ENCODE results near the gene USP10. TPM values are rescaled to one million over a fixed set of nuclear protein-coding genes. Genes with fewer than 3 reads are reported as not detected.

USP10 gene
- total and polyA plus RNA-seq, 2 donors (not counting 1 experiment from before 2014, with no cell fraction given) = 48.9 to 134 TPM

DNA sequence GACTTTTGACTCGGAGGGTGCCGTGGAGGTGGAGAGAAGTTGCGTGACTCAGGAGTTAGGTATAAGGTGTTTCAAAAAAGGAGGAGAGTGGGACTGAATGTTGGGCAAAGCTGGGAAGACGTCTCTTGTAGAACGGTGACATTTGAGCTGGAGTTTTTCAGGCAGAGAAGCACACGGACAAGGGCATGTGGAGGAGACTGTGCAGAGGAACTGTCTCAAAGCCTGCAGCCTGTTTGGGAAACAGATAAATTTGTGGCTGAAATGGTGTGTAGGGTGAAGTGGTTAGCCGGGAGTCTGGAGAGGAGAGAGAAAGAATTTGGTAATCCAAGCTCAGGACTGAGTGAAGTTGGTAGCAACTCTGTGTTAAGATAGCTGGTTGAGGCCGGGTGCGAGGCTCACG lies 9.8 kb downstream of the USP10 start:
- ChIA-PET POLR2A (interaction anchor here (0.6 kb wide), 1 partner anchor 21 kb away, joined by 7 read pairs; no protein-coding TSS in a partner anchor), CTCF (interaction anchor here (0.8 to 2.1 kb wide), 4 partner anchors 14 to 203 kb away, joined by 3 to 11 read pairs (median 5); no protein-coding TSS in a partner anchor)
- Histone ChIP-seq H3K4me2 (replicated peaks; ENCODE audit: low read depth, low read length, poor library complexity, severe bottlenecking) (no peak overlapping the region), H4K20me1 (ENCODE audit: control insufficient read depth, insufficient read depth, low read length, poor library complexity, severe bottlenecking) (peaks cover 97% of the 10 kb centered on the region), H3K79me2 (ENCODE audit: control insufficient read depth, insufficient read depth, low read length) (peaks cover 100% of the 10 kb centered on the region), H3K9me3 (ENCODE audit: control extremely low read depth in 1 of 3, control insufficient read depth in 2 of 3, insufficient read depth in 1 of 3, low read length in 2 of 3) (no peaks in the 10 kb centered on the region), H3K27me3 (replicated peaks in 1 of 4; ENCODE audit: control extremely low read depth in 1 of 4, control insufficient read depth in 3 of 4, insufficient read depth in 4 of 4, low read length in 3 of 4) (no peaks in the 10 kb centered on the region), H2AFZ (ENCODE audit: insufficient read depth, low read depth, low read length, poor library complexity, severe bottlenecking) (no peak overlapping the region), H3K36me3 (replicated peaks in 1 of 2; ENCODE audit: control extremely low read depth in 1 of 2, control insufficient read depth in 1 of 2, extremely low read depth in 1 of 2, insufficient read depth in 2 of 2, low read length in 1 of 2) (peaks cover 3 to 15% of the 10 kb centered on the region in 2 experiments), H3K9ac (ENCODE audit: low read length) (no peak overlapping the region), H3K4me3 (ENCODE audit: control extremely low read depth in 1 of 5, extremely low read depth in 1 of 5, insufficient read depth in 1 of 5, low read depth in 2 of 5, low read length in 4 of 5) (no peak overlapping the region), H3K4me1 (ENCODE audit: control insufficient read depth in 2 of 2, insufficient read depth in 2 of 2, low read length in 2 of 2) (peaks cover 33 to 41% of the 10 kb centered on the region in 2 donors), H3K27ac (ENCODE audit: low read length in 2 of 2) (no peak overlapping the region)
- 95% methylated on average over 7 of the region's 10 CpGs for WGBS (ENCODE audit: insufficient coverage)
- H3K4me1 Mint-ChIP-seq = peaks cover 81% of the 10 kb centered on the region
- intact Hi-C loops (cut with micrococcal nuclease) = no loop called here
- H3K27ac Mint-ChIP-seq = peak overlapping the region; percentile 27
- DNase-seq (no peak), ATAC-seq (ENCODE audit: low read depth) (no peak)
- H3K4me3 Mint-ChIP-seq = no peak overlapping the region
- no peaks in the 10 kb centered on the region for H3K9me3 Mint-ChIP-seq (ENCODE audit: insufficient read depth)
- no peak for TF ChIP-seq EZH2 (IDR thresholded peaks at IDR 0.05; ENCODE audit: borderline replicate concordance, insufficient read depth, low read depth, low read length, poor library complexity, severe bottlenecking)
- TF ChIP-seq, protein P1, sequence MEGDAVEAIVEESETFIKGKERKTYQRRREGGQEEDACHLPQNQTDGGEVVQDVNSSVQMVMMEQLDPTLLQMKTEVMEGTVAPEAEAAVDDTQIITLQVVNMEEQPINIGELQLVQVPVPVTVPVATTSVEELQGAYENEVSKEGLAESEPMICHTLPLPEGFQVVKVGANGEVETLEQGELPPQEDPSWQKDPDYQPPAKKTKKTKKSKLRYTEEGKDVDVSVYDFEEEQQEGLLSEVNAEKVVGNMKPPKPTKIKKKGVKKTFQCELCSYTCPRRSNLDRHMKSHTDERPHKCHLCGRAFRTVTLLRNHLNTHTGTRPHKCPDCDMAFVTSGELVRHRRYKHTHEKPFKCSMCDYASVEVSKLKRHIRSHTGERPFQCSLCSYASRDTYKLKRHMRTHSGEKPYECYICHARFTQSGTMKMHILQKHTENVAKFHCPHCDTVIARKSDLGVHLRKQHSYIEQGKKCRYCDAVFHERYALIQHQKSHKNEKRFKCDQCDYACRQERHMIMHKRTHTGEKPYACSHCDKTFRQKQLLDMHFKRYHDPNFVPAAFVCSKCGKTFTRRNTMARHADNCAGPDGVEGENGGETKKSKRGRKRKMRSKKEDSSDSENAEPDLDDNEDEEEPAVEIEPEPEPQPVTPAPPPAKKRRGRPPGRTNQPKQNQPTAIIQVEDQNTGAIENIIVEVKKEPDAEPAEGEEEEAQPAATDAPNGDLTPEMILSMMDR (IDR thresholded peaks at IDR 0.05) = no peak
- no peaks in the 10 kb centered on the region for H3K27me3 Mint-ChIP-seq

- CTCF ChIA-PET = interaction anchor here (0.9 to 3.1 kb wide), 4 partner anchors 13 to 38 kb away, joined by 6 to 18 read pairs (median 8); no protein-coding TSS in a partner anchor
- 88% methylated on average over 8 of the region's 11 CpGs for WGBS (ENCODE audit: insufficient coverage)
- Histone ChIP-seq H4K20me1 (ENCODE audit: control insufficient read depth, insufficient read depth, low read length, poor library complexity, severe bottlenecking) (peaks cover 96% of the 10 kb centered on the region), H3K27ac (ENCODE audit: low read length in 2 of 2) (no peak overlapping the region), H3K4me2 (replicated peaks; ENCODE audit: low read depth, low read length, poor library complexity, severe bottlenecking) (no peak overlapping the region), H3K79me2 (ENCODE audit: control insufficient read depth, insufficient read depth, low read length) (peaks cover 100% of the 10 kb centered on the region), H3K4me1 (ENCODE audit: control insufficient read depth in 2 of 2, insufficient read depth in 2 of 2, low read length in 2 of 2) (peaks cover 31 to 39% of the 10 kb centered on the region in 2 donors), H3K4me3 (ENCODE audit: control extremely low read depth in 1 of 5, extremely low read depth in 1 of 5, insufficient read depth in 1 of 5, low read depth in 2 of 5, low read length in 4 of 5) (no peak overlapping the region), H2AFZ (ENCODE audit: insufficient read depth, low read depth, low read length, poor library complexity, severe bottlenecking) (no peak overlapping the region), H3K9ac (ENCODE audit: low read length) (no peak overlapping the region), H3K9me3 (ENCODE audit: control extremely low read depth in 1 of 3, control insufficient read depth in 2 of 3, insufficient read depth in 1 of 3, low read length in 2 of 3) (no peaks in the 10 kb centered on the region), H3K27me3 (replicated peaks in 1 of 4; ENCODE audit: control extremely low read depth in 1 of 4, control insufficient read depth in 3 of 4, insufficient read depth in 4 of 4, low read length in 3 of 4) (no peaks in the 10 kb centered on the region), H3K36me3 (replicated peaks in 1 of 2; ENCODE audit: control extremely low read depth in 1 of 2, control insufficient read depth in 1 of 2, extremely low read depth in 1 of 2, insufficient read depth in 2 of 2, low read length in 1 of 2) (peaks cover 3 to 12% of the 10 kb centered on the region in 2 experiments)
- Mint-ChIP-seq H3K27ac (no peak overlapping the region), H3K4me3 (no peak overlapping the region), H3K27me3 (no peaks in the 10 kb centered on the region), H3K9me3 (ENCODE audit: insufficient read depth) (no peaks in the 10 kb centered on the region), H3K4me1 (peaks cover 80% of the 10 kb centered on the region)
- POLR2A ChIA-PET = interaction anchor here (0.6 to 0.7 kb wide), 2 partner anchors 38 to 136 kb away, joined by 5 to 7 read pairs; no protein-coding TSS in a partner anchor
- no peak for TF ChIP-seq EZH2 (IDR thresholded peaks at IDR 0.05; ENCODE audit: borderline replicate concordance, insufficient read depth, low read depth, low read length, poor library complexity, severe bottlenecking)
- TF ChIP-seq, protein P1 (IDR thresholded peaks at IDR 0.05) = no peak
- no peak for DNase-seq
- ATAC-seq (ENCODE audit: low read depth) = no peak
- intact Hi-C loops (cut with micrococcal nuclease) = no loop called here
Measured at GRCh38 chr16:84710686-84711085, 10.9 kb downstream of the USP10 start.

All from B cell (primary cell).